Natural killer cell treated with Interleukin-12 subunit alpha and Interleukin-12 subunit beta and Interleukin-15 and Interleukin-18, amount 100 ng/mL, for 72 hours (primary cell): ENCODE data around the gene KRT27. TPM values are rescaled to one million over a fixed set of nuclear protein-coding genes. Genes with fewer than 3 reads are reported as not detected.

ENCODE experiments used
- total RNA-seq, 2 donors: library from RNA; stranded (reverse); gene quantifications; one replicate each; pipeline ENCODE4 v1.2.3, GENCODE V29; 2022

Gene KRT27
- total RNA-seq, 2 donors from 2014 or later, result not detected

Other genes starting within 250 kb of the KRT27 start
- gene CCR7, start 217.1 kb downstream of the KRT27 start, total RNA-seq, result 10 to 100 TPM; 65.7 to 71.1 TPM
- gene SMARCE1, start 134.7 kb downstream of the KRT27 start, total RNA-seq, result 10 to 100 TPM; 76.2 to 94.6 TPM
- gene KRT222, start 117.4 kb downstream of the KRT27 start, total RNA-seq, result not detected
- gene KRT24, start 78.8 kb downstream of the KRT27 start, total RNA-seq, result not detected
- not detected for gene KRT25, start 27.2 kb downstream of the KRT27 start, total RNA-seq
- gene KRT26, start 10.3 kb downstream of the KRT27 start, total RNA-seq, result not detected
- not detected for gene KRT28, start 17.4 kb upstream of the KRT27 start, total RNA-seq
- 10 to 100 TPM; 26.8 to 42.3 TPM for gene KRT10, start 40.1 kb upstream of the KRT27 start, total RNA-seq
- gene KRT12, start 84.7 kb upstream of the KRT27 start, total RNA-seq, result not detected
- gene KRT20, start 102.7 kb upstream of the KRT27 start, total RNA-seq, result not detected
- gene KRT23, start 155.1 kb upstream of the KRT27 start, total RNA-seq, result not detected
- gene KRT39, start 184.4 kb upstream of the KRT27 start, total RNA-seq, result not detected
- gene KRT40, start 201.8 kb upstream of the KRT27 start, total RNA-seq, result not detected
- gene KRTAP3-3, start 211.6 kb upstream of the KRT27 start, total RNA-seq, result not detected
- not detected for gene KRTAP3-2, start 217.4 kb upstream of the KRT27 start, total RNA-seq
- gene KRTAP3-1, start 226.6 kb upstream of the KRT27 start, total RNA-seq, result not detected
- not detected for gene KRTAP1-5, start 244.7 kb upstream of the KRT27 start, total RNA-seq
- gene KRTAP1-4, start 247.6 kb upstream of the KRT27 start, total RNA-seq, result not detected